ENCODE measurements around the gene PIP4K2A. TPM values are rescaled to one million over a fixed set of nuclear protein-coding genes. Genes with fewer than 3 reads are reported as not detected.
A peak's percentile ranks its signal among the peaks of the same experiment; 100 is the strongest.
"Not testable (repeated sequence)": the region's sequence is repeated elsewhere in the genome, so short reads cannot be mapped to it uniquely, and the experiment has no call there.

Gene PIP4K2A
- total RNA-seq, 2 donors from 2014 or later = 13.2 to 17.4 TPM

GRCh38 chr10:22527520-22527919 is 186.9 kb downstream of the PIP4K2A start:
- Histone ChIP-seq H3K27me3 (replicated peaks; ENCODE audit: insufficient read depth) (no peaks in the 10 kb centered on the region), H3K36me3 (no peaks in the 10 kb centered on the region), H3K4me3 (no peak overlapping the region), H3K4me1 (replicated peaks) (no peaks in the 10 kb centered on the region), H3K27ac (no peak overlapping the region), H3K9me3 (no peaks in the 10 kb centered on the region)
- DNase-seq (ENCODE audit: low spot score) = no peak
- no peak for TF ChIP-seq POLR2AphosphoS5 (IDR thresholded peaks at IDR 0.05)
- TF ChIP-seq CTCF (IDR thresholded peaks at IDR 0.05) = no peak
- no peak for TF ChIP-seq POLR2A (IDR thresholded peaks at IDR 0.05)
- WGBS = 94% methylated on average over 2 of the region's 2 CpGs
- intact Hi-C loops (cut with DNase I) = no loop called here

DNA sequence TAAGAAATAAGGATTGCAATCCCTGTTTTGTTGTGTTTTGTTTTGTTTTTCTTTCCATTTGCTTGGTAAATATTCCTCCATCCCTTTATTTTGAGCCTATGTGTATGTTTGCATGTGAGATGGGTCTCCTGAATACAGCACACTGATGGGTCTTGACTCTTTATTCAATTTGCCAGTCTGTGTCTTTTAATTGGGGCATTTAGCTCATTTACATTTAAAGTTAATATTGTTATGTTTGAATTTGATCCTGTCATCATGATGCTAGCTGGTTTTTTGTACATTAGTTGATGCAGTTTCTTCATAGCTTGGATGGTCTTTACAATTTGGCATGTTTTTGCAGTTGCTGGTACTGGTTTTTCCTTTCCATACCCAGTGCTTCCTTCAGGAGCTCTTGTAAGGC is 190.0 kb downstream of the PIP4K2A start:
- H3K4me1 ChIP-seq (replicated peaks); H3K9me3 ChIP-seq; H3K27me3 ChIP-seq (replicated peaks; ENCODE audit: insufficient read depth); H3K36me3 ChIP-seq; H3K27ac ChIP-seq; H3K4me3 ChIP-seq; intact Hi-C loops (cut with DNase I); DNase-seq (ENCODE audit: low spot score): not testable (repeated sequence)

- H3K4me3 ChIP-seq; intact Hi-C loops (cut with DNase I); H3K27me3 ChIP-seq (replicated peaks; ENCODE audit: insufficient read depth); H3K4me1 ChIP-seq (replicated peaks); DNase-seq (ENCODE audit: low spot score); H3K9me3 ChIP-seq; H3K36me3 ChIP-seq; H3K27ac ChIP-seq: not testable (repeated sequence)
These were observed 193.7 kb downstream of the PIP4K2A start for GRCh38 chr10:22520645-22521044.

GRCh38 chr10:22518167-22518724 is 196.1 kb downstream of the PIP4K2A start:
- no peaks in the 10 kb centered on the region for H3K36me3 ChIP-seq
- intact Hi-C loops (cut with DNase I) = no loop called here
- H3K9me3 ChIP-seq = no peaks in the 10 kb centered on the region
- 89% methylated on average over 3 of the region's 3 CpGs for WGBS
- H3K4me1 ChIP-seq (replicated peaks) = no peaks in the 10 kb centered on the region
- TF ChIP-seq POLR2AphosphoS5 (IDR thresholded peaks at IDR 0.05) (no peak), CTCF (IDR thresholded peaks at IDR 0.05) (no peak), POLR2A (IDR thresholded peaks at IDR 0.05) (no peak)
- no peak overlapping the region for H3K27ac ChIP-seq
- H3K27me3 ChIP-seq (replicated peaks; ENCODE audit: insufficient read depth) = no peaks in the 10 kb centered on the region
- no peak for DNase-seq (ENCODE audit: low spot score)
- no peak overlapping the region for H3K4me3 ChIP-seq

DNA sequence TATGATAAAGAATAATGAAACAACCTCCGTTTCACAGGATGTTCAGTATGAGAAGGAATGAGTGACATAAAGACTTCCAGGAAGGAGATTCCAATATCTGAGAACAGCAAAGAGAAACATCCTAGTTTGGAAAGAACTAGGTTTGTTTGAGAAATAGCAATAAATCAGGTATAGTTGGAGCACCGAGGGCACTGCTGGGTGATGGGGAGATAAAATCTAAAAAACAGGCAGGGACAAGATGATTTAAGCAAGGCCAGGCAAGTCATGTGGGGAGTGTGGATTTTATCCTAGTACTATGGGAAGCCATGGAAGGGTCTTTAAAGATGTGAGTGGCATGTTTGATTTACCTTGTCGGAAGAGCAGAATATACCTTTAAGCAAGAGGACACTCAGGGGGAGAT is 199.4 kb downstream of the PIP4K2A start:
- H3K9me3 ChIP-seq = no peaks in the 10 kb centered on the region
- no peak overlapping the region for H3K27ac ChIP-seq
- H3K27me3 ChIP-seq (replicated peaks; ENCODE audit: insufficient read depth) = no peaks in the 10 kb centered on the region
- intact Hi-C loops (cut with DNase I) = no loop called here
- no peak for TF ChIP-seq POLR2A (IDR thresholded peaks at IDR 0.05)
- TF ChIP-seq POLR2AphosphoS5 (IDR thresholded peaks at IDR 0.05) = peak; percentile 58
- H3K4me3 ChIP-seq = no peak overlapping the region
- H3K36me3 ChIP-seq = no peaks in the 10 kb centered on the region
- no peaks in the 10 kb centered on the region for H3K4me1 ChIP-seq (replicated peaks)
- DNase-seq (ENCODE audit: low spot score) = peak; percentile 23
- WGBS = 35% methylated on average over 3 of the region's 3 CpGs

GRCh38 chr10:22514414-22514758 is 200.0 kb downstream of the PIP4K2A start:
- WGBS = 94% methylated on average over 3 of the region's 3 CpGs

DNA sequence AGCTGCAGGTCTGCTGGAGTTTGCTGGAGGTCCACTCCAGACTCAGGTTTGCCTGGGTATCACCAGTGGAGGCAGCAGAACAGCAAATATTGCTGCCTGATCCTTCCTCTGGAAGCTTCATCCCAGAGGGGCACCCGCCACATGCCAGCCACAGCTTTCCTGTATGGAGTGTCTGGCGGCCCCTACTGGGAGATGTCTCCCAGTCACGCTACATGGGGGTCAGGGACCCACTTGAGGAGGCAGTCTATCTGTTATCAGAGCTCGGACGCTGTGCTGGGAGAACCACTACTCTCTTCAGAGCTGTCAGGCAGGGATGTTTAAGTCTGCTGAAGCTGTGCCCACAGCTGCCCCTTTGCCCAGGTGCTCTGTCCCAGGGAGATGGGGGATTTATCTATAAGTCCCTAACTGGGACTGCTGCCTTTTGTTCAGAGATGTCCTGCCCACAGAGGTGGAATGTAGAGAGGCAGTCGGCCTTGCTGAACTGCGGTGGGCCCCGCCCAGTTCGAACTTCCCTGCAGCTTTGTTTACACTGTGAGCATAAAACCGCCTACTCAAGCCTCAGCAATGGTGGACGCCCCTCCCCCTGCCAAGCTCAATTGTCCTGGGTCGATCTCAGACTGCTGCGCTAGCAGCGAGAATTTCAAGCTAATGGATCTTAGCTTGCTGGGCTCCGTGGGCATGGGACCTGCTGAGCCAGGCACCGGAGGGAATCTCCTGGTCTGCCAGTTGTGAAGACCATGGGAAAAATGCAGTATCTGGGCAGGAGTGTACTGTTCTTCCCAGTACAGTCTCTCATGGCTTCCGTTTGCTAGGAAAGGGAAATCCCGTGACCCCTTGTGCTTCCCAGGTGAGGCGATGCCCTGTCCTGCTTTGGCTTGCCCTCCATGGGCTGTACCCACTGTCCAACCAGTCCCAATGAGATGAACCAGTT is 200.6 kb downstream of the PIP4K2A start:
- H3K4me1 ChIP-seq (replicated peaks); H3K27ac ChIP-seq; H3K36me3 ChIP-seq; H3K9me3 ChIP-seq; intact Hi-C loops (cut with DNase I); H3K4me3 ChIP-seq; H3K27me3 ChIP-seq (replicated peaks; ENCODE audit: insufficient read depth): not testable (repeated sequence)
- peak; percentile 51 for TF ChIP-seq POLR2AphosphoS5 (IDR thresholded peaks at IDR 0.05)
- DNase-seq (ENCODE audit: low spot score) = peak; percentile 67
- 49% methylated on average over 19 of the region's 19 CpGs for WGBS

More at GRCh38 chr10:22514414-22514758, 200.0 kb downstream of the PIP4K2A start:
- H3K36me3 ChIP-seq; DNase-seq (ENCODE audit: low spot score); intact Hi-C loops (cut with DNase I); H3K27ac ChIP-seq; H3K27me3 ChIP-seq (replicated peaks; ENCODE audit: insufficient read depth); H3K4me3 ChIP-seq; H3K9me3 ChIP-seq; H3K4me1 ChIP-seq (replicated peaks): not testable (repeated sequence)

DNA sequence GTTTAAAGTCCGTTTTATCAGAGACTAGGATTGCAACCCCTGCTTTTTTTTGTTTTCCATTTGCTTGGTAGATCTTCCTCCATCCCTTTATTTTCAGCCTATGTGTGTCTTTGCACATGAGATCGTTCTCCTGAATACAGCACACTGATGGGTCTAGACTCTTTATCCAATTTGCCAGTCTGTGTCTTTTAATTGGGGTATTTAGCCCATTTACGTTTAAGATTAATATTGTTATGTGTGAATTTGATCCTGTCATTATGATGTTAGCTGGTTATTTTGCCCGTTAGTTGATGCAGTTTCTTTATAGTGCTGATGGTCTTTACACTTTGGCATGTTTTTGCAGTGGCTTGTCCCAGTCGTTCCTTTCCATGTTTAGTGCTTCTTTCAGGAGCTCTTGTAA is 202.4 kb downstream of the PIP4K2A start:
- intact Hi-C loops (cut with DNase I); H3K4me1 ChIP-seq (replicated peaks); H3K27ac ChIP-seq; H3K4me3 ChIP-seq; H3K36me3 ChIP-seq; H3K9me3 ChIP-seq; DNase-seq (ENCODE audit: low spot score); H3K27me3 ChIP-seq (replicated peaks; ENCODE audit: insufficient read depth): not testable (repeated sequence)
- 83% methylated on average over 5 of the region's 5 CpGs for WGBS

GRCh38 chr10:22508214-22508613 is 206.2 kb downstream of the PIP4K2A start:
- WGBS = 91% methylated on average over 2 of the region's 2 CpGs
- intact Hi-C loops (cut with DNase I) = loop anchor here (5.0 kb wide), 1 partner anchor 44 kb away; no protein-coding TSS in a partner anchor
- H3K9me3 ChIP-seq = not testable (repeated sequence)

More at GRCh38 chr10:22508214-22508613, 206.2 kb downstream of the PIP4K2A start:
- H3K27me3 ChIP-seq (replicated peaks; ENCODE audit: insufficient read depth); H3K4me1 ChIP-seq (replicated peaks); H3K27ac ChIP-seq; H3K4me3 ChIP-seq; H3K36me3 ChIP-seq; DNase-seq (ENCODE audit: low spot score): not testable (repeated sequence)

Data from prostate gland (tissue), 2 donors.